GM15510 (cell line): ENCODE data around the gene GAL3ST2.

Experiments
- POLR2A ChIP-seq: IDR thresholded peaks from 3 replicates; pipeline ENCODE4 v1.6.1; 2011; ENCODE audit warnings: borderline replicate concordance; ENCODE audit not compliant: insufficient read length; ENCODE audit errors: extremely low read depth

GAL3ST2 gene

DNA sequence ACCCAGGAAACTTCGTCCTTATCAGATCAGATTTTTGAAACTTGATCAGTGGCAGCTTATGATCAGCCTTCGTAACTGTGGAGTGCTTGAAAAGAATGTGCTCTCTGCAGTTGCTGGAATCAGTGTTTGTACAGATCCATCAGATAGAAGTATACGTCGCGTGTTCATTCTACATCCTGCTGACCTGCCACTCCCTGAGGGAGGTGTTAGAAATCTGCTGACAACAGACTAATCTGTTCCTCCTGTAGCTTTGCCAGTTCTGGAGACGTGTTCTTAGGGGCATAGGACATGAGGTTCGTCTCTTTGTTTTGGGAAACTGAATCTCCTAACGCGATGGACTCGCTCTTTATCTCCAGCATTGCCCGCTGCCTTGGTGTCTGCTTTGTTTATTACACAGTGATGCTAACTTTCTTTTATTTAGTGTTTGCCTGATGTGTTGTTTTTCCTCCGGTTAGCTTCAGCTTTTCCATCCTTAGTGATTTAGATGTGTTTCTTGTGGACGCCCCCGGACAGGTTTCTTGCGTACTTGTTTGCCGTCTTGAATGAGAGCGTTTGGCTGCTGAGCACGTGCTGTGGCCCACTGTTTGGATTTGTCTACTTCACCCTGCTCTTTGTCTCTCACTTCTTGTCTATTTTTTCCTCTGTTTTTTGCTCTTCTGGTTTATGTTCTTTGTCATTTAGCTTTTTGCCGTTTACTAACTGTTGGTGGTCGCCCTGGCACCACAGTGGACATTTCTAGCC, 17.4 kb upstream of the GAL3ST2 start:
- TF ChIP-seq POLR2A: no peak

- no peak for TF ChIP-seq POLR2A
Observed at GRCh38 chr2:241760301-241760771, 16.3 kb upstream of the GAL3ST2 start.

- TF ChIP-seq POLR2A: no peak
Observed at GRCh38 chr2:241762321-241762932, 14.2 kb upstream of the GAL3ST2 start.

DNA sequence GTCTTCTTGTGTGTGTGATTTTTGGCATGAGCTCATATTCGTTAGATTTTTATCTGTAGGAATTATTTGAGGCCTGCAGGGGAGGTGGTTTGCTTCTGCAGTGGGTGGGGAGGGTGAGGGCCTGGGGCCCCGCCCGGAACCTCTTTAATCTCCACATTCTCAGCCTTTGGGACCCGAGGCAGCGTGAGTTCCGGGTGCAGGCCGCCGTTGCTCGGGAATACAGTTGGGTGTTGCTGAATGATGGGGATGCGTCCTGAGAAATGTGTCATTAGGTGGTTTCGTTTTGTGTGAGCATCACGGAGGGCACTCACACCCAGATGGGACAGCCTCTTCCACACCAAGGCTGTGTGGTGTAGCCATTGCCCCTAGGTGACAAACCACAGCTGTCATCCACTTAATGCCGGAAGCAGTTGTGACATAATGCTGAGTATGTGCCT, 13.7 kb upstream of the GAL3ST2 start:
- no peak for TF ChIP-seq POLR2A

GRCh38 chr2:241763551-241764274, 12.9 kb upstream of the GAL3ST2 start:
- TF ChIP-seq POLR2A: no peak

GRCh38 chr2:241764275-241765241, 12.1 kb upstream of the GAL3ST2 start:
- TF ChIP-seq POLR2A: no peak

DNA sequence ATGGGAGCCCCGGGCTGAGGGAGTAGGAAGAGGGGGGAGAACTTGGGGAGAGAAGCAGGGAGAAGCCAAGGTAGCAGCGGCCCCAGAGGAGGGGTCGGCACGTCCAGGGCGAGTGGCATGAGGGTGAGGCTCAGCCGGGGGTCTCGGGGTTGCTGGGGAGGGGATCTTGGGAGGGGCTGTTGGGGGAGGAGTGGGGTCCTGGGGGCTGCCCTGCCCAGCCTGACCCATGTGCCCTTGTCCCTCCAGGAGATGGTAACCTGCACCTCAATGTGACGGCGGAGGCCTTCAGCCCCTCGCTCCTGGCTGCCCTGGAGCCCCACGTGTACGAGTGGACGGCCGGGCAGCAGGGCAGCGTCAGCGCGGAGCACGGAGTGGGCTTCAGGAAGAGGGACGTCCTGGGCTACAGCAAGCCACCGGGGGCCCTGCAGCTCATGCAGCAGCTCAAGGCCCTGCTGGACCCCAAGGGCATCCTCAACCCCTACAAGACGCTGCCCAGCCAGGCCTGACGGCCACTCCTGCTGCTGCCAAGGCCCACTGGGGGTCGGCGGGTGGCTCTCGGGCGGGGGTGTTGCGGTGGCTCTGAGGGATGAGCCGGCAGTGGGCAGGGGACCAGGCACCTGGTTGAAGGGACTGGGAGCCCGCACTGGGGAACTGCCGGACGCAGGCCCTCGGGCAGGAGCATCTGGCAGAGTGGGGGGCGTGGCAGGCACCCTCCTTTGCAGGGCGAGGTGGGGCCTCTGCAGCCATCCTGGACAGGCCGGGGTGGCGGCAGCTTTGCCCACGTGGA, 9.0 kb upstream of the GAL3ST2 start:
- TF ChIP-seq POLR2A: no peak

DNA sequence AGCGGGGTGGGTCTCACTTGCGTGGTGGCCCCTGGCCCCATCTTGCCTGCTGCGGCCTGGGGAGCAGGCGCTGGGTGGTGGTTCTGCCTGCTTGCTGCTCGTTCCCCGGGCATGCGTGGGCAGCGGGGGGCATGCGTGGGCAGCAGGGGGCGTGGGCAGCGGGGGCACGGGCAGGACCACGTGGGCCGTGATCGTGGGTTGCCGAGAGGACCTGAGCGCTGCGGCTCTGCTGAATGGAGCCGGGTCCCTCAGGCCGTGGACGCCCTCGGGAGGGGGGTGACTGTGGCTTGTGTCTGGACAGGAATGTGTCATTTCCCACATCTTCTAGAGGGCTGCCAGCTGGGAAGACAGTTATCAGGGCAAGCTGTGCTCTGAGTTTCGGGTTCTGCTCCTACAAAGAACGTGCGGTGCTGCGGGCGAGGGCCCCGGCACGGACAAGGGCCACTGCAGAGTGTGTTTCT, 8.3 kb upstream of the GAL3ST2 start:
- TF ChIP-seq POLR2A: no peak

GRCh38 chr2:241768850-241769249, 7.8 kb upstream of the GAL3ST2 start:
- no peak for TF ChIP-seq POLR2A

GRCh38 chr2:241769819-241770184, 6.8 kb upstream of the GAL3ST2 start:
- TF ChIP-seq POLR2A: no peak

GRCh38 chr2:241770185-241770935, 6.3 kb upstream of the GAL3ST2 start:
- TF ChIP-seq POLR2A: no peak

- no peak for TF ChIP-seq POLR2A
Observed at GRCh38 chr2:241770936-241771285, 5.7 kb upstream of the GAL3ST2 start.
